GM21423 (cell line): ENCODE measurements around the gene DDX47.
A peak's percentile ranks its signal among the peaks of the same experiment; 100 is the strongest.
"Not testable (repeated sequence)": the region's sequence is repeated elsewhere in the genome, so short reads cannot be mapped to it uniquely, and the experiment has no call there.

Source experiments
- ATAC-seq: cut with Tn5 transposase; IDR thresholded peaks from one replicate; pipeline ENCODE4 v1.9.1; 2021; ENCODE audit warnings: mild to moderate bottlenecking, moderate library complexity; ENCODE audit not compliant: unreplicated experiment

Gene DDX47

GRCh38 chr12:12819752-12820311 lies 6.7 kb downstream of the DDX47 start:
- ATAC-seq: no peak

- ATAC-seq: not testable (repeated sequence)
These were observed 7.2 kb downstream of the DDX47 start for GRCh38 chr12:12820376-12820775.

GRCh38 chr12:12821975-12822374 lies 8.8 kb downstream of the DDX47 start:
- ATAC-seq: no peak

- no peak for ATAC-seq
These were observed 9.7 kb downstream of the DDX47 start for GRCh38 chr12:12822886-12823285.

GRCh38 chr12:12823300-12823699 lies 10.2 kb downstream of the DDX47 start:
- no peak for ATAC-seq

- no peak for ATAC-seq
These were observed 10.7 kb downstream of the DDX47 start for GRCh38 chr12:12823811-12824210.

- ATAC-seq: no peak
These were observed 22.4 kb downstream of the DDX47 start for GRCh38 chr12:12835378-12836146.

GRCh38 chr12:12836571-12836970 lies 23.4 kb downstream of the DDX47 start:
- no peak for ATAC-seq

- peak; percentile 59 for ATAC-seq
These were observed 24.1 kb downstream of the DDX47 start for GRCh38 chr12:12837025-12837812.

- no peak for ATAC-seq
These were observed 24.6 kb downstream of the DDX47 start for GRCh38 chr12:12837813-12838153.

GRCh38 chr12:12839003-12839395 lies 25.9 kb downstream of the DDX47 start:
- no peak for ATAC-seq

- not testable (repeated sequence) for ATAC-seq
These were observed 26.3 kb downstream of the DDX47 start for GRCh38 chr12:12839439-12839838.

- ATAC-seq: no peak
These were observed 26.9 kb downstream of the DDX47 start for GRCh38 chr12:12839873-12840579.

GRCh38 chr12:12840580-12840899 lies 27.4 kb downstream of the DDX47 start:
- ATAC-seq: no peak

GRCh38 chr12:12841428-12841827 lies 28.3 kb downstream of the DDX47 start:
- not testable (repeated sequence) for ATAC-seq

GRCh38 chr12:12845794-12846243 lies 32.7 kb downstream of the DDX47 start:
- ATAC-seq: no peak

- not testable (repeated sequence) for ATAC-seq
These were observed 33.6 kb downstream of the DDX47 start for GRCh38 chr12:12846780-12847179.

- no peak for ATAC-seq
These were observed 40.3 kb downstream of the DDX47 start for GRCh38 chr12:12853435-12853834.

GRCh38 chr12:12859690-12860089 lies 46.5 kb downstream of the DDX47 start:
- ATAC-seq: no peak

- ATAC-seq: no peak
These were observed 51.1 kb downstream of the DDX47 start for GRCh38 chr12:12864243-12864642.

GRCh38 chr12:12868477-12869235 lies 55.5 kb downstream of the DDX47 start:
- ATAC-seq: no peak
